H9 (cell line): ENCODE results near the gene PROCA1. TPM values are rescaled to one million over a fixed set of nuclear protein-coding genes. Genes with fewer than 3 reads are reported as not detected.

Source experiments
- DNase-seq: peaks from one replicate; pipeline ENCODE4 v3.0.0-alpha.2; 2017
- H2AFZ ChIP-seq: one replicate; pipeline ENCODE4 v1.6.1; 2013; ENCODE audit warnings: mild to moderate bottlenecking, low read length, control low read depth, moderate library complexity
- H2AK5ac ChIP-seq: 2 replicates; pipeline ENCODE4 v1.6.1; 2013; ENCODE audit warnings: low read length, control low read depth, mixed read lengths; ENCODE audit not compliant: insufficient read length
- H2BK120ac ChIP-seq: one replicate; pipeline ENCODE4 v1.6.1; 2013; ENCODE audit warnings: low read depth, mild to moderate bottlenecking, low read length, control low read depth, inconsistent platforms; ENCODE audit not compliant: poor library complexity, severe bottlenecking
- H2BK12ac ChIP-seq: 2 replicates; pipeline ENCODE4 v1.6.1; 2013; ENCODE audit warnings: low read length, control low read depth, mixed read lengths, low read depth; ENCODE audit not compliant: insufficient read length
- H2BK15ac ChIP-seq: 2 replicates; pipeline ENCODE4 v1.6.1; 2013; ENCODE audit warnings: low read depth, low read length, control low read depth
- H2BK20ac ChIP-seq: one replicate; pipeline ENCODE4 v1.6.1; 2013; ENCODE audit warnings: low read depth, mild to moderate bottlenecking, low read length, control low read depth, inconsistent platforms; ENCODE audit not compliant: poor library complexity, severe bottlenecking
- H2BK5ac ChIP-seq: 2 replicates; pipeline ENCODE4 v1.6.1; 2013; ENCODE audit warnings: low read length, control low read depth, mixed read lengths; ENCODE audit not compliant: insufficient read length
- H3K14ac ChIP-seq: 2 replicates; pipeline ENCODE4 v1.6.1; 2013; ENCODE audit warnings: low read length, control low read depth; ENCODE audit not compliant: insufficient read depth
- H3K18ac ChIP-seq: 2 replicates; pipeline ENCODE4 v1.6.1; 2013; ENCODE audit warnings: low read depth, mild to moderate bottlenecking, mixed read lengths, low read length, control low read depth; ENCODE audit not compliant: insufficient read length
- H3K23ac ChIP-seq: 2 replicates; pipeline ENCODE4 v1.6.1; 2013; ENCODE audit warnings: low read length, control low read depth, mixed read lengths, low read depth; ENCODE audit not compliant: insufficient read length
- H3K23me2 ChIP-seq: 2 replicates; pipeline ENCODE4 v1.6.1; 2013; ENCODE audit warnings: low read depth, mild to moderate bottlenecking, mixed read lengths, low read length, control low read depth; ENCODE audit not compliant: insufficient read length, poor library complexity, severe bottlenecking
- H3K27ac ChIP-seq: 2 replicates; pipeline ENCODE4 v1.5.1; 2013; ENCODE audit warnings: low read length, control low read depth, mixed read lengths, low read depth; ENCODE audit not compliant: insufficient read length
- H3K27me3 ChIP-seq: 2 replicates; pipeline ENCODE4 v1.6.1; 2013; ENCODE audit warnings: low read length, control low read depth, inconsistent platforms; ENCODE audit not compliant: insufficient read depth
- H3K4ac ChIP-seq: 2 replicates; pipeline ENCODE4 v1.6.1; 2013; ENCODE audit warnings: low read depth, mild to moderate bottlenecking, control low read depth, inconsistent platforms, low read length, moderate library complexity
- H3K4me1 ChIP-seq: 2 replicates; pipeline ENCODE4 v1.6.1; 2013; ENCODE audit warnings: low read length, control low read depth, inconsistent platforms; ENCODE audit not compliant: insufficient read depth
- H3K4me2 ChIP-seq: 2 replicates; pipeline ENCODE4 v1.6.1; 2013; ENCODE audit warnings: low read length, control low read depth, mixed read lengths; ENCODE audit not compliant: insufficient read length, insufficient read depth
- H3K56ac ChIP-seq: 2 replicates; pipeline ENCODE4 v1.6.1; 2013; ENCODE audit warnings: low read depth, mild to moderate bottlenecking, mixed read lengths, low read length, control low read depth; ENCODE audit not compliant: insufficient read length
- H3K79me1 ChIP-seq: 2 replicates; pipeline ENCODE4 v1.6.1; 2013; ENCODE audit warnings: low read depth, mild to moderate bottlenecking, moderate library complexity, low read length, control low read depth, inconsistent platforms; ENCODE audit not compliant: insufficient read depth, poor library complexity, severe bottlenecking
- H3K79me2 ChIP-seq: 2 replicates; pipeline ENCODE4 v1.6.1; 2013; ENCODE audit warnings: low read length, control low read depth, inconsistent platforms; ENCODE audit not compliant: insufficient read depth
- H3K9ac ChIP-seq: 2 replicates; pipeline ENCODE4 v1.6.1; 2013; ENCODE audit warnings: low read length, control low read depth, mixed read lengths; ENCODE audit not compliant: insufficient read length; ENCODE audit errors: extremely low read depth
- H3K9me3 ChIP-seq: one replicate; pipeline ENCODE4 v1.6.1; 2013; ENCODE audit warnings: low read depth, low read length, inconsistent platforms; ENCODE audit not compliant: control insufficient read depth
- H3T11ph ChIP-seq: one replicate; pipeline ENCODE4 v1.6.1; 2013; ENCODE audit warnings: mild to moderate bottlenecking, low read length, control low read depth, inconsistent platforms
- H4K20me1 ChIP-seq: one replicate; pipeline ENCODE4 v1.6.1; 2013; ENCODE audit not compliant: control insufficient read depth, insufficient read length, insufficient read depth
- H4K5ac ChIP-seq: 2 replicates; pipeline ENCODE4 v1.6.1; 2013; ENCODE audit warnings: low read depth, mild to moderate bottlenecking, mixed read lengths, low read length, control low read depth; ENCODE audit not compliant: insufficient read length
- H4K8ac ChIP-seq: replicated peaks from 2 replicates; pipeline ENCODE4 v1.6.1; 2013; ENCODE audit warnings: low read length, control low read depth, mixed read lengths, low read depth; ENCODE audit not compliant: insufficient read length
- H4K91ac ChIP-seq: 2 replicates; pipeline ENCODE4 v1.6.1; 2013; ENCODE audit warnings: low read depth, mild to moderate bottlenecking, moderate library complexity, mixed read lengths, low read length, control low read depth; ENCODE audit not compliant: insufficient read length
- H3K27ac Mint-ChIP-seq, 3 experiments: 2 replicates in 2 of 3; 3 replicates in 1 of 3; pipeline ENCODE4 v1.8.0; 2020 to 2021; ENCODE audit warnings: mixed read lengths in 3 of 3, mild to moderate bottlenecking in 1 of 3, moderate library complexity in 1 of 3
- H3K27me3 Mint-ChIP-seq: 2 replicates; pipeline ENCODE4 v1.8.0; 2021; ENCODE audit warnings: low read depth, mild to moderate bottlenecking, moderate library complexity, mixed read lengths
- H3K36me3 Mint-ChIP-seq, 3 experiments: 2 replicates in 2 of 3; 3 replicates in 1 of 3; pipeline ENCODE4 v1.8.0; 2020 to 2021; ENCODE audit warnings: low read depth in 3 of 3, mixed read lengths in 3 of 3; ENCODE audit not compliant: insufficient read depth in 1 of 3
- H3K4me1 Mint-ChIP-seq, 2 experiments: 2 replicates each; pipeline ENCODE4 v1.8.0; 2020; ENCODE audit warnings: mixed read lengths in 2 of 2
- H3K4me3 Mint-ChIP-seq, 2 experiments: 2 replicates in 1 of 2; 3 replicates in 1 of 2; pipeline ENCODE4 v1.8.0; 2020 to 2021; ENCODE audit warnings: mild to moderate bottlenecking in 2 of 2, mixed read lengths in 2 of 2, moderate library complexity in 1 of 2
- H3K9me3 Mint-ChIP-seq, 2 experiments: 2 replicates in 1 of 2; 3 replicates in 1 of 2; pipeline ENCODE4 v1.8.0; 2020; ENCODE audit warnings: mild to moderate bottlenecking in 2 of 2, mixed read lengths in 2 of 2, moderate library complexity in 1 of 2
- WGBS: extraction: QIAGEN DNeasy Blood & Tissue Kit; methylation state at CpG from one replicate; pipeline ENCODE4 v1.1.7; 2013; ENCODE audit warnings: missing lambda C conversion rate, low lambda C conversion rate, mixed read lengths; ENCODE audit not compliant: insufficient read length; ENCODE audit errors: extremely low coverage; 5-methylcytosine and 5-hydroxymethylcytosine counted together
- total RNA-seq: library from RNA; stranded (reverse); gene quantifications from 2 replicates; pipeline ENCODE4 v1.2.1, GENCODE V29; 2021
- TF ChIP-seq, protein P1 (sequence below): fragments of 200-600 bp; sonication (generic); conservative IDR thresholded peaks from 3 replicates; pipeline ENCODE4 v1.8.0; 2021; ENCODE audit warnings: antibody characterized with exemption, mild to moderate bottlenecking

The PROCA1 gene
- total RNA-seq, 1 experiment from 2014 or later: 15.0 TPM

DNA sequence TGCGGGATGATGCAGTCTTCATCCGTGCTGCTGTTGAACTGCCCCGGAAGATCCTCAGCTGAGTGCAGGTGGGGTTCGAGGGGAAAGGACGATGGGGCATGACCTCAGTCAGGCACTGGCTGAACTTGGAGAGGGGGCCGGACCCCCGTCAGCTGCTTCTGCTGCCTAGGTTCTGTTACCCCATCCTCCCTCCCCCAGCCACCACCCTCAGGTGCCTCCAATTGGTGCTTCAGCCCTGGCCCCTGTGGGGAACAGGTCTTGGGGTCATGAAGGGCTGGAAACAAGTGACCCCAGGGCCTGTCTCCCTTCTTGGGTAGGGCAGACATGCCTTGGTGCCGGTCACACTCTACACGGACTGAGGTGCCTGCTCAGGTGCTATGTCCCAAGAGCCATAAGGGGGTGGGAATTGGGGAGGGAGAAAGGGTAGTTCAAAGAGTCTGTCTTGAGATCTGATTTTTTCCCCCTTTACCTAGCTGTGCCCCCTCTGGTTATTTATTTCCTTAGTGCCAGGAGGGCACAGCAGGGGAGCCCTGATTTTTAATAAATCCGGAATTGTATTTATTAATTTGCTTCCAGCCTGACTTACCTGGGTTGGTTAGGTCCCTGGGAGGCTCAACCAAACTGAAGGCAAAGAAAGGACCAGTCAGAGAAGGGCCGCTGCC, 38.0 kb upstream of the PROCA1 start:
- peak; percentile 60 for DNase-seq
- Histone ChIP-seq H4K5ac (no peak overlapping the region), H3K23ac (no peak overlapping the region), H2BK120ac (no peak overlapping the region), H3K79me2 (peaks cover 13% of the 10 kb centered on the region; the same call in 1 of the 2 replicates), H3K23me2 (peaks cover 8% of the 10 kb centered on the region), H3K14ac (no peak overlapping the region), H2AK5ac (no peak overlapping the region), H4K20me1 (no peaks in the 10 kb centered on the region), H3K4me1 (peaks cover 5% of the 10 kb centered on the region; the same call in 1 of the 2 replicates), H3K18ac (no peak overlapping the region), H3K56ac (no peak overlapping the region), H3K79me1 (no peaks in the 10 kb centered on the region), H2BK15ac (no peak overlapping the region), H3K4me2 (no peak overlapping the region), H3K27ac (no peak overlapping the region), H3T11ph (no peak overlapping the region), H3K9ac (no peak overlapping the region), H2AFZ (no peak overlapping the region), H2BK5ac (no peak overlapping the region), H2BK20ac (no peak overlapping the region), H3K27me3 (no peaks in the 10 kb centered on the region), H2BK12ac (no peak overlapping the region), H3K9me3 (no peaks in the 10 kb centered on the region), H4K91ac (no peak overlapping the region), H4K8ac (no peak overlapping the region), H3K4ac (no peak overlapping the region)
- Mint-ChIP-seq H3K27me3 (no peaks in the 10 kb centered on the region; the same call in none of the 2 replicates), H3K4me1 (peaks cover 14 to 31% of the 10 kb centered on the region in 2 experiments), H3K36me3 (peaks cover 45 to 76% (median 47%) of the 10 kb centered on the region in 3 experiments), H3K27ac (peak overlapping the region in 2 of 3 experiments; percentile 53 to 94; a peak in 2 of 7 replicates), H3K9me3 (no peaks in the 10 kb centered on the region), H3K4me3 (peak overlapping the region in 1 of 2 experiments; percentile 44; a peak in 2 of 5 replicates)
- TF ChIP-seq, protein P1, sequence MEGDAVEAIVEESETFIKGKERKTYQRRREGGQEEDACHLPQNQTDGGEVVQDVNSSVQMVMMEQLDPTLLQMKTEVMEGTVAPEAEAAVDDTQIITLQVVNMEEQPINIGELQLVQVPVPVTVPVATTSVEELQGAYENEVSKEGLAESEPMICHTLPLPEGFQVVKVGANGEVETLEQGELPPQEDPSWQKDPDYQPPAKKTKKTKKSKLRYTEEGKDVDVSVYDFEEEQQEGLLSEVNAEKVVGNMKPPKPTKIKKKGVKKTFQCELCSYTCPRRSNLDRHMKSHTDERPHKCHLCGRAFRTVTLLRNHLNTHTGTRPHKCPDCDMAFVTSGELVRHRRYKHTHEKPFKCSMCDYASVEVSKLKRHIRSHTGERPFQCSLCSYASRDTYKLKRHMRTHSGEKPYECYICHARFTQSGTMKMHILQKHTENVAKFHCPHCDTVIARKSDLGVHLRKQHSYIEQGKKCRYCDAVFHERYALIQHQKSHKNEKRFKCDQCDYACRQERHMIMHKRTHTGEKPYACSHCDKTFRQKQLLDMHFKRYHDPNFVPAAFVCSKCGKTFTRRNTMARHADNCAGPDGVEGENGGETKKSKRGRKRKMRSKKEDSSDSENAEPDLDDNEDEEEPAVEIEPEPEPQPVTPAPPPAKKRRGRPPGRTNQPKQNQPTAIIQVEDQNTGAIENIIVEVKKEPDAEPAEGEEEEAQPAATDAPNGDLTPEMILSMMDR: no peak
- WGBS: no CpG with 5 or more reads among the region's 11 CpGs
